Activated CD4-positive, alpha-beta T cell treated with anti-CD3 and anti-CD28 coated beads for 1 hour (primary cell): ENCODE measurements around the gene MYL10.
"Not testable (repeated sequence)": the region's sequence is repeated elsewhere in the genome, so short reads cannot be mapped to it uniquely, and the experiment has no call there.

Experiments used
- DNase-seq: peaks from one replicate; pipeline ENCODE4 v3.0.0-alpha.2; 2020

Gene MYL10

DNA sequence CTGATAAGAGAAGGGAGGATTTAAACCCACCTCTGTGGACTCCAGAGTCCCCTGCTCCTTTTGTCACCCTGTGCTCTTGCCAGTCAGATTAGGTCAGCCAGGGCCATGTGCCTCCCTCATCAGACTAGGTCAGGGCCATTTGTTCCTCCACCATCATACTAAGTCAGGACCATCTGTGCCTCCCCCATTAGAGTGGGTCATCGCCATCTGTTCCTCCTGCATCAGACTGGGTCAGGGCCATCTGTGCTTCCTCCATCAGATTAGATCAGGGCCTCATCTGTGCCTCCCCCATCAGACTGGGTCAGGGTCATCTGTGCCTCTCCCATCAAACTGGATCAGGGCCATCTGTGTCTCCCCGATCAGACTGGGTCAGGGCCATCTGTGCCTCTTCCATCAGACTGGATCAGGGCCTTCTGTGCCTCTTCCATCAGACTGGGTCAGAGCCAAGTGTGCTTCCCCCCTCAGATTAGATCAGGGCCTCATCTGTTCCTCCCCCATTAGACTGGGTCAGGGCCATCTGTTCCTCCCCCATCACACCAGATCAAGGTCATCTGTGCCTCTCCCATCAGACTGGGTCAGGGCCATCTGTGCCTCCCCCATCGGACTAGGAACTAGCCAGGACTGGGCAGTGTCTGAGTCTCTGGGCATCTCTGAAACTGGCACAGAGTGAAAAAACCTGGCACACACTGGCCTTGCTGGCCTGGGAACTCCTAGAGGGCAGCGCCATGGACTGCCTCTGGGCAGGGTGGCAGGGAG lies 11.5 kb downstream of the MYL10 start:
- DNase-seq = no peak

DNA sequence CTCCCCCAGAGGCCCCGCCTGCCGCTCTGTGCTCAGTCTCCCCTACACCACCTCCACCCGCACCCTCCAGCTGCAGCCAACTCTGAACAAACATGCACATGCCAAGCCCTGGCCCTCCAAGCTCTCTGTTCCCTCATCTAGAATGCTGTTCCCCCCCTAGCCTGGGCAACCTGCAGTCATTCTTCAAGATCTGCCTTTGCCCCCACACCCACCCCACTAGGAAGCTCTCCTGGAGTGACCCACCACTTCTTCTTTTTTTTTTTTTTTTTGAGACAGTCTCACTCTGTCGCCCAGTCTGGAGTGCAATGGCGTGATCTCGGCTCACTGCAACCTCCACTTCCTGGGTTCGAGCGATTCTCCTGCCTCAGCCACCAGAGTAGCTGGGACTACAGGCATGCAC lies 13.7 kb downstream of the MYL10 start:
- no peak for DNase-seq

GRCh38 chr7:101614939-101615302 lies 14.2 kb downstream of the MYL10 start:
- DNase-seq = no peak

DNA sequence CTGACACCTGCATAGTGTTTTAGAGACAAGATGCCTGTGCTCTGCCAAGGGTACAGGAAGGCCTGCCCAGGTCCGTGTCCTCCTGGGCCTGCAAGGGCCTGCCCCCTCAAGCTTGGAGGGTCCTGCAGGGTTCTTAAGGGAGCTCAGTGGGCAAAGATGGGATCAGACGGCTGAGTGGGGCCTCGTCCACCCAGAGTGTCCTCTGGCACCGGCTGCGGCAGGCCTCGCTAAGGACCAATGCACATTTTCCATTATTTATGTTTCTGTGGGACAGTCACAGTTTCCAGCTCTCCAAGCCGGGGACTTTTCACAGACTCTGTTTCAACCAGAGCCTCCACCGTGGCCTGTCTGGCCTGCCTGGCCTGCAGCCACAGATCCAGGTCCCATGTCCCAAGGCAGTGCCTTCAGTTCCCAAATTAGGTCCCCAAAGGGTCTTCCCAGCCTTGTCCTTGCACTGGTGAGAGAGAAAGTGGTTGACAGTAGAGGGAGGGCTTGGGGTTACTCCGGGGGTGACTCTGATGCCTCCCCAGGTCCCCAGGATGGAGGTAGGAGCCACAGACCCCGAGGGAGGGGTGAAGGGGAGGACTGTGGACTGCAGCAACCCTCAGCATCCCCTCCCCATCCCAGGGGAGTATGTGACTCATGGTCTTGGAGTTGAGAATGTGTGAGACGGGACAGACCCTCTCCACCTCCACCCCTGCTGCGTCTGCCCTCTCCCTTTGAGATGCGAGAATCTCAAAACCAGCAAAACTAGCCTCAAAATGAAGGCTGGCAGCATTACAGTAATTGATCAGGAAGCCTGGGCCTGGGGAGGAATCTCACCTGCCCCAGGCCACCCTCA lies 14.8 kb downstream of the MYL10 start:
- no peak for DNase-seq

- DNase-seq = no peak
Observed at GRCh38 chr7:101612885-101613515, 16.1 kb downstream of the MYL10 start.

- no peak for DNase-seq
Observed at GRCh38 chr7:101608772-101609713, 20.1 kb downstream of the MYL10 start.

- DNase-seq = no peak
Observed at GRCh38 chr7:101606498-101606923, 22.6 kb downstream of the MYL10 start.

DNA sequence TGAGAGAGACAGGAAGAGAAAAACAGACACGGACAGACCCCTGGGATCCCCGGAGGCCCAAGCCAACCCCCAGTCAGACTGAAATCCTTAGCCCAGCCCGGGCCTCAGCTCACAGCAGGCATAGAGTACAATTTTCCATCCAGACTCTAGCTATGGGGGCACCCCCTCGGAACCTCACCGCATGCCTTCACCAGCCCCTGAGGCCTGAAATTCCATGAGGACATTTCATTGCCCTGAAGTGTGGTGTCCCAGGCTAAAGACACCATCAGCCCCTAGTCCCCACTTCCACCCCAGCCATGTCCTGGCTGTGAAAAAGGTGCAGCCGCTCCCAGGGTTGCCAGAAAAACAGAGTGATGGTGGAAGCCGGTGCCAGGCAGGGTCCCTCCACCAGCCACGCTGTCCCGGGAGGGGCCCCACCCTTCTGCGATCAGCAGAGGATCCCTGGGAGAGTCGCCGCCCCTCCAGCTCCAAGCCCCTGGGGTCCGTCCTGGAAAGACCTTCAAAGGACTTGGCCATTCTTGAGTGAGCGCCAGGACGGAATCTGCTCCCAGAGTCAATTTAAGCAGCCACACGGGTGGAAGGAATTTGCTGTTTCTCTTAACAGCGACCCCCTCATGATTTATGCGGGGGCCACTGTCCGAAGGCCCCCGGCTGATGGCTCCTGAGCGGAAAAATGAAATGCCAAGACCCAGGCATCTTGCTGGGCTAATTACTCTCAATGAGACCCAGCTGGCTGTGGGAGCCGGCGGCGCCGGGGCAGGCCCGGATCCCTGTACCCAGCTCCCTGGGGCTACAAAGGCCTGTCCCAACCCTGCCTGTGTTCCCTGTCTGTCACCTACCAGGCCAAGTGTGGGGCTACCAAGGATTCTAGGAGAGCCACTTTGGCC lies 23.2 kb downstream of the MYL10 start:
- no peak for DNase-seq

- not testable (repeated sequence) for DNase-seq
Observed at GRCh38 chr7:101604934-101605332, 24.2 kb downstream of the MYL10 start.

- DNase-seq = no peak
Observed at GRCh38 chr7:101604331-101604933, 24.7 kb downstream of the MYL10 start.

GRCh38 chr7:101602484-101603241 lies 26.4 kb downstream of the MYL10 start:
- peak; percentile 45 for DNase-seq

- no peak for DNase-seq
Observed at GRCh38 chr7:101602082-101602481, 27.0 kb downstream of the MYL10 start.

GRCh38 chr7:101599787-101600186 lies 29.3 kb downstream of the MYL10 start:
- no peak for DNase-seq

DNA sequence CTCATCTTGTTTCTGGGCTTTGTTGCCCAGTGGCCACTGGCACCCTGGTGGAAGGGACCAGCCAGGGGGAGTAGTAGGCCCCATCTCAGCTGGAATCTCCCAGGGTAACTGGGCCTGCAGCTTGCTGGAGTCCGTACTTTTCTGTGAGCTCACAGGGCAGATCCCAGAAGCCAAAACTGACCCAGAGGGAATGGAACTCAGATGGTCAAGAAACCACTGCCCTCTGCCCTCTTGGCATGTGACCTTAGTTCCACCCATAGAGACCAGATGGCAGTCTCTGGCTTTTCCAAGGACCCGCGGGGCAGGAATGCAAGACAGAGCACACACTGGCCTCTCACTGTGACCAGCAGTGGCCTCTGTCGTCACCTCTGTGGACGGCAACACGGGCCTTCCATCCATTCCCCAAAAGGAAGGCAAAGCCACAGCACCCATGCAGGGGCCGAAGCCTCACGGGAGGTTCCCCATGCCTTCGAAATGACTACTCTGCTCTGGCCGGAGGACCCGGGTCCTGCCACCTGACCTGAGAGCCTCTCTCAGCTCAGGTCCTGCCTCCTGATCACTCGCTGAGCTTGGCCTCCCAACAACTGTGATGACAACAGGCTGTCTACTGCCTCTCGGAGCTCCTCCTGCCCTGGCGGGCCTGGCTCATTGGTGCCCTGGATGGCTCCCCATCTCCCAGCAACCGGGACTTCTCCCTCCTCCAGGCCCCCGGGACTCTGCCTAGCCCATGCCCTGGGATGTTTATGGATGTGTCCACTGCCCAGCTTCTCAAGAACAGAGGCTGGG lies 29.9 kb downstream of the MYL10 start:
- DNase-seq = no peak

DNA sequence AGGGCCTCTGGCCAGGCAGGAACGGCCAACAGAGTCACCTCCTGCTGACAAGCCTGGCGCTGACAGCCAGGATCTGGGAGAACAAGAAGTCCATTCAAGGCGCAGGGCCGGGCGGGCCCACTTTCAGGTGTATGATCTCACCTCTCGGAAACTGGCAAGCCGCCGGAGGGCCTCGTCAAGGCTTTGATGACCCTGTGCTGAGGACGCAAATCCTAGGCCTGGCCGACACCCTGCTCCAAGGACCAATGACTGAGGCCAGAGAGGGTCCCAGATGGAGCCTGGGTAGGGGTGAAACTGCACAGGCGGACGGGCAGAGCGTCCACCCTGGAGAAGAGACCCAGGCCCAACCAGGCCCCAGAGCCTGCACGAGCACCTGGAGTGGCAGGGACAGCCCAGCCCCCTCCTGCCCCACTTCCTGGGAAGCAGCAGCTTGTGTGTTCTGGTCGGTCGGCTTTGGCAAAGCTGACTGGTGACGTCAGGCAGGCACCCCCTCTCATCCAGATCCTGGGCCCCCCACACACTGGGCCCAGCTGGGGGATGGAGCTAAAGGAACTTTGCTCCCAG lies 30.6 kb downstream of the MYL10 start:
- no peak for DNase-seq

DNA sequence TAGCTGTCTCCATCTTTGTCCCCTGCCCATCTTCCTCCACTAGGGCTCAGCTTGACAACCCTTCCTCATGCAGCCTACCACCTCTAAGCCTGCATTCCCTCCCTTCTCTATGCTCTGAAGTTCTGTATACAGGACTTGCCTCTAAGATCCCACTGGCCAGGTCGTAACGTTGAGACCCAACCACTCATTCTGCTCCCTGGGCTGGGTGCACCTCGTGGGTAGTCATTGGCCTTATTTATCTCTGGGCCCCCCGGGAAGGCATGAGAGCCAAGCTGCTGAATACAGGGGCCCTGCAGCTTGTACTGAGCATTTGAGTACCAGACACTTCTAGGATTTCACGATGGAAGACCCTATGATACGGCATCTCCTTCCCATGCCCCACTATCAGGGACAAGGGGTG lies 31.2 kb downstream of the MYL10 start:
- no peak for DNase-seq

DNA sequence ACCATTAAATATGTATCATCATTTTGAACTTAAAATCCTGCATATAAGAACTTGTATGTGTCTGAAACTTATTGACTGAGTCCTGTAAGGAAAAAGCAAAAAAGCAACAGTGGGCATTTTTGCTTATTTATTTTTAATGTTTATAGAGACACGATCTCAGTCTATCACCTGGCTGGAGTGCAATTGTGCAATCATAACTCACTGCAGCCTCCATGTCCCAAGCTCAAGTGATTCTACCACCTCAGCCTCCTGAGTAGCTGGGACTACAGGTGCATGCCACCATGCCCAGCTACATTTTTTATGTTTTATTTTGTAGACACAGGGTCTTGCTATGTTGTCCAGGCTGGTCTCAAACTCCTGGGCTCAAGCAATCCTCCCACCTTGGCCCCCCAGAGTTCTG lies 32.2 kb downstream of the MYL10 start:
- DNase-seq = no peak

- DNase-seq = no peak
Observed at GRCh38 chr7:101595766-101596537, 33.1 kb downstream of the MYL10 start.
